AG10803 (cell line): ENCODE results near the gene SPAG8.

Source experiments
- DNase-seq: peaks from one replicate; pipeline ENCODE4 v3.0.0; 2010; ENCODE audit warnings: low read depth
- H3K4me3 ChIP-seq: 2 replicates; pipeline ENCODE4 v1.5.1; 2011; ENCODE audit warnings: mild to moderate bottlenecking, low read length, control low read depth
- TF ChIP-seq, protein P1 (sequence below): conservative IDR thresholded peaks from 2 replicates; pipeline ENCODE4 v1.5.1; 2011; ENCODE audit warnings: mild to moderate bottlenecking, low read length, control low read depth, inconsistent platforms

The SPAG8 gene

DNA sequence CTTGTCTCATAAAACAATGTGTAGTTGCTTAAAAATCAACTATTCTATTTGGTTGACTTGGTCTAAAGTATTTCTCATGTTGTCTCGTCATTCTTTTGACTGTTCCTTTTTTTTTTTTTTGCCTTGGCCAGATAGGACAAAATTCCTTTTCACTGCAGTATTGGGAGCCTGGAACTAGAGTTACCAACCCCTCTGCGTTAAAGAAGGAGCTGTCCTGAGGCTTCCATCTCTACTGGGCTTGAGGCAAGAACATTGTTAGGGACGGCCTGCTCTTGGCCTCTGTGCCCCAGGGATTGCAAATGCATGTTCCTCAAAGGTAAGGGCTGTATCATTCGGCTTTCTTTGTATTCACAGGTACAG is 22.1 kb downstream of the SPAG8 start:
- no peak overlapping the region for H3K4me3 ChIP-seq
- TF ChIP-seq, protein P1, sequence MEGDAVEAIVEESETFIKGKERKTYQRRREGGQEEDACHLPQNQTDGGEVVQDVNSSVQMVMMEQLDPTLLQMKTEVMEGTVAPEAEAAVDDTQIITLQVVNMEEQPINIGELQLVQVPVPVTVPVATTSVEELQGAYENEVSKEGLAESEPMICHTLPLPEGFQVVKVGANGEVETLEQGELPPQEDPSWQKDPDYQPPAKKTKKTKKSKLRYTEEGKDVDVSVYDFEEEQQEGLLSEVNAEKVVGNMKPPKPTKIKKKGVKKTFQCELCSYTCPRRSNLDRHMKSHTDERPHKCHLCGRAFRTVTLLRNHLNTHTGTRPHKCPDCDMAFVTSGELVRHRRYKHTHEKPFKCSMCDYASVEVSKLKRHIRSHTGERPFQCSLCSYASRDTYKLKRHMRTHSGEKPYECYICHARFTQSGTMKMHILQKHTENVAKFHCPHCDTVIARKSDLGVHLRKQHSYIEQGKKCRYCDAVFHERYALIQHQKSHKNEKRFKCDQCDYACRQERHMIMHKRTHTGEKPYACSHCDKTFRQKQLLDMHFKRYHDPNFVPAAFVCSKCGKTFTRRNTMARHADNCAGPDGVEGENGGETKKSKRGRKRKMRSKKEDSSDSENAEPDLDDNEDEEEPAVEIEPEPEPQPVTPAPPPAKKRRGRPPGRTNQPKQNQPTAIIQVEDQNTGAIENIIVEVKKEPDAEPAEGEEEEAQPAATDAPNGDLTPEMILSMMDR, result no peak
- no peak for DNase-seq

DNA sequence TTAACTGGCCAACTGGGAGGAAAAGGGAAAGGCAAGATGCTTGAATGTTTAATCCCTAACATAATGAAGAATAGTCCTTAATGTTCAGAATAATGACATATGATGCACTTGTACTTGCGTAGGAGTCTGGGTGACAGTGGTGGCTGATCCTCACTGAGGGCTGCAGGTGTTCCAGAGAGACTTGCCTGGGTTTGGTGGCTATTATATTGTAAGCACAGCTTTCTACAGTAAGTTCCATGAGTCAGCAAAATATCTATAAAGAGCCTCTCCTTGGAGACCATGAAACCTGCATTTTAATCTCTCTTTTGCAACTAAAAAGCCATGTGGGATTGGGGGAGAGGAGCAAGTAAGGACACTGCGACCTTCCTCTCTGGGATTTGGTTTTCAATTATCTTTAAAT is 22.5 kb downstream of the SPAG8 start:
- TF ChIP-seq, protein P1, result no peak
- H3K4me3 ChIP-seq, result no peak overlapping the region
- DNase-seq, result no peak

DNA sequence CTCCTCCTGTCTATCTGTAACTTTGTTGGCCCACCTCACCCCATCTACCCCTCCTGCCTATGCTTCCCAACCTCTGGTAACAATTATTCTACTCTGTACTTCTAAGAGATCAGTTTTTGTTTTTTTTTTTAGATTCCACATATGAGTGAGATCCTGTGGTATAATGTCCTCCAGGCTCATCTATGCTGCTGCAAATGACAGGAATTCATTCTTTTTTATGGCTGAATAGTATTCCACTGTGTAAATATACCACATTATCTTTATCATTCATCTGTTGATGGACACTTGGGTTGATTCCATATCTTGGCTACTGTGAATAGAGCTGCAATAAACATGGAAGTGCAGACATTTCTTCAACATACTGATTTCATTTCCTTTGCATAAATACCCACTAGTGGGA is 28.6 kb downstream of the SPAG8 start:
- no peak overlapping the region for H3K4me3 ChIP-seq
- DNase-seq, result no peak
- TF ChIP-seq, protein P1, result no peak

DNA sequence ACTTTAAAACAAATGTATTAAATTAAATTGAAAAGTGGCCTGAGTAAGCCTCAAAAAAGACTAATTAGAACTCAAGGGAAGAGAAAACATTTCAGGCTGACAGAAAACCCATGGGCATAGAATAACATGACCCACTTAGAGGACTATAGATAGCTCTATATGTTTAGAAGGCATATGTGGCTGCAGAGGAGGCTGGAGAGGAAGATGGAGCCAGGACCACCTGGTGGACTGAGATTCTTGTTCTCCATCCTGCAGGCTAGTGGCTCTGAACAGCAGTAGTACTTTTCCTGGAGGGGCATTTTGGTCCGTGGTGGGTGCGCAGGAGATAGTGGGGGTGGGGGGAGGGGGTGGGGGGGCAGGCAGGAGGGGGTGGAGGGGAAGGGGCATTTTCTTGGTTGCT is 31.0 kb downstream of the SPAG8 start:
- no peak overlapping the region for H3K4me3 ChIP-seq
- no peak for DNase-seq
- TF ChIP-seq, protein P1, result no peak

DNA sequence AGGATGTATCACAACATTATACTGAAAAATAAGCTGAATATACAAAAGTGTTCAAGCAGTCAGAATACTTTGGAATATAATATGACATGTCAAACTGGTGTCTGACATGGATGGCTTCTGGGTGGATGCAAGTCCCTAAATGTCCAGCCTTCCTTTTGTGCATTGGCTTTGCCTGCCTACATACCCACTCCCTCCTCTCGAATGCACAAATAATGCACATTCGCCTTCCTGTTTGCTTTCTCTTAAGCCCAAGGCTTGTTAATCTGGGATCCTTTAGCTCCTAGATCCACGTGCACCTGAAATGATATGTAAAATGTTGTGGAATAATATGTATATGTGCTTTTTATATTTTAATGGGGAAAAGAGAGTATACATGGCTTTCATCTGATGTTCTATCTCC is 33.6 kb downstream of the SPAG8 start:
- H3K4me3 ChIP-seq, result no peak overlapping the region

DNA sequence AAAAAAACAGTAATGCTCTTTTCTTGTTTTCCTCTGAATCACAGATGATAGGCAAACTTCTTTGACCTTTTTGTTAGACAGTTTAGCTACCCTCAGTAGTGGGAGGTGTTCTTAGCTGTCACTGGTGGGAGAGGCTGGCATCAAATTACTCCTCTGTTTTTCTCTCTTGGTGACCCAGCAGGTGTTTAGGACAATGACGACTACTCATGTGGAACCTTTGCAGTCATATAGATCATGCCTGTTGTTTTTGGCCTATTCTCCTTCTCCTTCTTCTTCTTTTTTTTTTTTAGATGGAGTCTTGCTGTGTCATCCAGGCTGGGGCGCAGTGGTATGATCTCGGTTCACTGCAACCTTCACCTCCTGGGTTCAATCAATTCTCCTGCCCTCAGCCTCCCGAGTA is 36.0 kb downstream of the SPAG8 start:
- no peak for DNase-seq
- TF ChIP-seq, protein P1, result no peak

More for the DNA sequence above, 33.6 kb downstream of the SPAG8 start:
- DNase-seq, result no peak
- TF ChIP-seq, protein P1, result no peak

DNA sequence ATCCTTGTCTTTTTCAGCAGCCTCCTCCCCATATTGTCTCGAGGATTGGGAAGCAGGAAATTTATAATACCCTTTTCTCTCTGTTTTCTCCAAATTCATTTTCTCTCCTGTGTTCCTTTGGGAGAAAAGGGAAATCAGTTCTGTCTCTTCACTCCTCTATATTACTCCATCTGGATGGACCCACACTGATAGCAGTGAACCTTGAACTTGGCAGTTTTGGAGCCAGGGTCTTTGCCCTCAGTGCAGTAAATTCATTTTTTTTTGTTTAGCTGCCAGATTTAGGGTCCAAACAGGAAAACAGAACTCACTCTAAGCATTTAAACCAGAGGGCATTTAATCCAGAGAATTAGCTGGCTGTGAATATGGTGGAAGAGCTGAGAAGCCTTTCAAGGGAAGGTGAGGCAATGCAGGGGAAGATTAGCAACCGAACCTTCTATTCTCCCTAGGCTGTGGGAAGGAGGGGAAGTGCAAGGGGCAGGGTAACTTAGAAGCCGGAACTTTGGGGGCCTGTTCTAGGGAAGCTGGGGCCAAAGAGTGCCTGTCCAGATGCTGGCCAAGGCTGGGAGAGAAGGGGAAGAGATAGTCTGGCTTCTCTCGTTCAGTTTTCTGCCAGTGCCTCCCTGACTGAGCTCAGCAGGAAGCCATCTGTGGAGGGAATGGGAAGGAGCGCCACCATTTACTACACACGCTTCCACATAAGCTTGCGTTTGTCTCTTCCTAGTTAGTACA is 37.0 kb downstream of the SPAG8 start:
- DNase-seq, result no peak
- TF ChIP-seq, protein P1, result no peak
- H3K4me3 ChIP-seq, result no peak overlapping the region

More for the DNA sequence above, 36.0 kb downstream of the SPAG8 start:
- no peak overlapping the region for H3K4me3 ChIP-seq
